Measurements from ENCODE around the gene FRMPD2.
"Not testable (repeated sequence)": the region's sequence is repeated elsewhere in the genome, so short reads cannot be mapped to it uniquely, and the experiment has no call there.

FRMPD2 gene

GRCh38 chr10:48232717-48233447, 41.6 kb downstream of the FRMPD2 start:
- no peak for DNase-seq

GRCh38 chr10:48231699-48232315, 42.7 kb downstream of the FRMPD2 start:
- no peak for DNase-seq

DNA sequence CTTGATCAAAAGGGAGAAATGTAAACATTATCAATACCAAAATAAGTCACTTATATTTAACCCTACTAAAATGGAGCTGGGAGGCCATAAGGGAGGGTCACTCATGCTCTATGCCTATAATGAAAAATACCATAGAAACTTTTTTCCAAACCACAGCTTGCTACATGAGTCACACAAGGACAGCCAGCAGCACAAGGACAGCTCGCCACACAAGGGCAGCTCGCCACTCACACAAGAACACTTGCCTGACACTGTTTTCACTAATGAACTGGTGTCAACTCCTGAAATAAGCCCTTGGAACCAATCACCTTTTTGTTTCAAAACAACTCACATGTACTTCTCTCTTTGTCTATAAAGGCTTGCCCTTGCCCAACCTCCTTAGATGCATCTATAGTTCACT, 43.3 kb downstream of the FRMPD2 start:
- no peak for DNase-seq

- no peak for DNase-seq
These were observed 47.3 kb downstream of the FRMPD2 start for GRCh38 chr10:48227213-48227612.

GRCh38 chr10:48224979-48225560, 49.4 kb downstream of the FRMPD2 start:
- no peak for DNase-seq

DNA sequence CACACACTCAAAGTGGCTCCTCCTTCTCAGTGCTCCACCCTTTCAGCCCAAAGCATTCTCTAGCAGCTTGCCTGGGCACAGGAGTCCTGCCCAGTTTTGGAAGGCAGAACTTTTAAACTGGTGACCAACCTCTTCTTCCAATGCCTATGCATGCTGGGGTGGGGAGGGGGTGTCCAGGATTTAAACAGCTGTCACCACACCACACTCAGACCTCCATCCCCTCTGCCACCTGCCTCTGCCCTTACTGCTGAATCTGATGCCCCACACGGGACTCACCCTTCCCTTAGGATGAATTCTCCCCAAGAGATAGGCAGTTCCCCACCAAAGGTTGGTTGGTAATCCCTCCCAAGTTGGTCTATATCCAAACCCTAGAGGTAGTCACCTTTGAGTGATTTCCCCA, 50.2 kb downstream of the FRMPD2 start:
- no peak for DNase-seq

DNA sequence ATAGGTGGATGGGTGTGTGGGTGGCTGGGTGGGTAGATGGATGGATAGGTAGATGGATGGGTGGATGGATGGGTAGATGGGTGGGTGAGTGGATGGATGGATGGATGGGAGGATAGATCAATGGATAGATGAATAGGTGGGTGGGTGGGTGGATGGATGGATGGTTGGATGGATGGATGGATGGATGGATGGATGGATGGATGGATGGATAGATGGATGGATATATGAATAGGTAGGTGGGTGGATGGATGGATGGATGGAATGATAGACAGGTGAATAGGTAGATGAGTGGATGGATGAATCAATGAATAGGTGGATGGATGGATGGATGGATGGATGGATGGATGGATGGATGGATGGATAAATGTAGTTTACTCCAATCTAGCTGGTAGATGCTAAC, 52.7 kb downstream of the FRMPD2 start:
- no peak for DNase-seq

DNA sequence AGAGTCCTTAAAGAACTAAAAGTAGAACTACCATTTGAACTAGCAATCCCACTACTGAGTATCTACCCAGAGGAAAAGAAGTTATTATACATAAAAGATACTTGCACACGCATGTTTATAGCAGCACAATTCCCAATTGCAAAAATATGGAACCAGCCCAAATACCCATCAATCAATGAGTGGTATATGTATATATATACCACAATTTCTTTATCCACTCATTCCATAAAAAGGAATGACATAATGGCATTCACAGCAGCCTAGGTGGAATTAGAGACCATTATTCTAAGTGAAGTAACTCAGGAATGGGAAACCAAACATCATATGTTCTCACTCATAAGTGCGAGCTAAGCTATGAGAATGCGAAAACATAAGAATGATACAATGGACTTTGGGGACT, 53.5 kb downstream of the FRMPD2 start:
- not testable (repeated sequence) for DNase-seq

- DNase-seq, result no peak
These were observed 55.3 kb downstream of the FRMPD2 start for GRCh38 chr10:48219194-48219593.

GRCh38 chr10:48216744-48217143, 57.8 kb downstream of the FRMPD2 start:
- no peak for DNase-seq

- DNase-seq, result no peak
These were observed 58.3 kb downstream of the FRMPD2 start for GRCh38 chr10:48216204-48216505.

GRCh38 chr10:48215486-48216203, 58.9 kb downstream of the FRMPD2 start:
- no peak for DNase-seq

DNA sequence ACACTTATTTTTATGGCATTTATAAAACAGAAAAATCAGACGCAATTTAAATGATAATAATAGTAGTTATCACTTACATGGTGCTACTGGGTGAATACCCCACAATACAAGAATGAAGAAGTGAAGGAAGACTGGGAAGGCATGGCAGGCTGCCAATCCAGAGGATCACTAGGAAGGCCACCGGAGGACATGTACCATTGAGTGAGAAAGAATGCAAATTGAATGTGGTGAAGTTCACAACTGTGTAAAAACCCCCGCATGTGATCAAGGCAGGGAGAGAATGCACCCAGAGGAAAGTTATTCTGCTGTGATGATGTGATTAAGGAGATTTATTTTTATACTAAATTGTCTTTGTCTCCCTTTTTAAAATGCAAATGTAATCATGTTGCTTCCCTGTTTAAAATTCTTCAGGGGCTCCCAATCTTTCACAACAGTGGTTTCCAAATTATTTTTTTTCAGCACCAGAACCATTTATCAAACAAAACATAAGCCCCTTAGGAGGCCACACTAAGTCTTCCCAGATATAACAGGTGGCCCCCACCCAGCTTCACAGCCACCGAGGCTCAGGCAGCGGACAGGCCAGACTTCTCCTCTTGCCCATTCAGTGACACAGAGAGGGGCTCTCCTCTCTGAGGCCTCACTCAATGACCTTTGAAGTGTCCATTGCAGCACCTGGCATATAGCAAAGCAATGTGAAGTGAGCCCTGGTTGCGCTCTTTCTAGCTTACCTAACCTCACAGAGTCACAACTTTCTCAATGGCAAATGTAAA, 59.6 kb downstream of the FRMPD2 start:
- DNase-seq, result no peak

GRCh38 chr10:48213047-48213446, 61.4 kb downstream of the FRMPD2 start:
- no peak for DNase-seq

- no peak for DNase-seq
These were observed 62.7 kb downstream of the FRMPD2 start for GRCh38 chr10:48211777-48212176.

GRCh38 chr10:48210966-48211365, 63.5 kb downstream of the FRMPD2 start:
- no peak for DNase-seq

- no peak for DNase-seq
These were observed 64.1 kb downstream of the FRMPD2 start for GRCh38 chr10:48210391-48210790.

DNA sequence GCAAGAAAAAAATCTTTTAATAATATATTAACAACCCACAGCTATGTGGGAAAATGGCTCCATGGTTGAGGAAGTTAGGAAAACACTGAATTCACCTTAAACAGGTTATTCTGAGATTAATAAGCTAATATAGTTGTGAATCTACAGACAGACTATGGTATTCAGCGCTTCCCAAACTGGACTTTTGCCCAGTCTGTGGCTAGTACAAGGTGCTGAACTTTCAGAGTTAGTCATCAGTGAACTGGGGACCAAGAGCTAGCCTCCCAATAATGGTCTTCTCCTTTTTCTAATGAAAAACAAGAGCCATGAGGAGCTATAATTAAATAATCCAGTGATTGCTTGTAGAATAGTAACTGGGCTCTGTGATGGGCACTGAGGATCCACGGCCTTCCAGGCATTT, 65.3 kb downstream of the FRMPD2 start:
- no peak for DNase-seq

DNA sequence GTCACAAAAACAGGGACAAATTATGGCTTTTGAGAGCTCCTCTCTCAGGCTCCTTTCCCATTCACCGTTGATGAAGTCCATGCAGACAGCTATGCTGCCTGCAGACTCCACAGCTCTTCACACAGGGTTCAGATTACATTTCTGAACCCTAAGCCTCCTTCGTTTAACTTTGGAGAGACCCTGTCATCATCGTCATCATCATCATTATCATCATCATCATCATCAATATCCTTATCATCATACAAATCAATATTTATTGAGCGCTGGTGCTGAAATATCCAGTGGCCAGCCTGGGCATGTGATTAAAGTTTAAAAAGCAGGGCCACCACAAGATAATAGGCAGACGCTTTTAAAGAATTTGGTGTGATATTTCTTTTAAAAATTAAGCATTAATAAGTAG, 66.6 kb downstream of the FRMPD2 start:
- no peak for DNase-seq

DNA sequence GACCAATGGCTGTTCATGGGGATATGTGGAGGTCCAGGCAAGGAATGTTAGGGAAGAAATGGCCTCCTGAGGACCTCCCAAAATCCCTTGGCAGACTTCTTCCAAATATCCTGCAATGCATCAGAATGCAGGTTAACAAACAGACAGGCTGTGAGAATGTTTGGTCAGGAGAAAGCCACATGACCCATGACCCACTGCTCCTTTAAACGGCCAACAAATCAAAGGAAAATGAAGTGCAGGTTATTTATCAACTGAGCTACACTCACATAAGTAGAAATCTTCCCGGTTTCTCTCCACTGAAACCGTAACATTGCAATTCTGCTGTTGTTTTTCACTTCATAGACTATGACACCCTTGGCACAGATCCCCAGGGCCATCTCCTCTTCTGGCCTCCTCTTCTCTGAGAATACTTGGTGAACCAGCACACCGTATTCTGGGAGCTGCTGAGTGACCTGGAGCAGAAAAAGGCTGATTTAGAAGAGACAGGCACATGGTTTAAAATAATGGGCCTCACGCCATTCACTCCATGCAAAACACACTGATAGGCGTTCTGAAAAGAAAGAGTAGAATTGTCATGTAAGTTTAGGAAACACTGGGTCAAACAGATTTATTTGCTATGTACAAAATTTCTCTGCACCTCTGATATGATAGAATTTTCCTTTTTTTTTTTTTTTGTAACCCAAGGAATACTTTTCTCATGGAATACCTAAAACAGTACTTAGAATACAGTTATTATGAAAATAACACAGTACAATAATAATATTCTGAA, 67.8 kb downstream of the FRMPD2 start:
- DNase-seq, result no peak

DNA sequence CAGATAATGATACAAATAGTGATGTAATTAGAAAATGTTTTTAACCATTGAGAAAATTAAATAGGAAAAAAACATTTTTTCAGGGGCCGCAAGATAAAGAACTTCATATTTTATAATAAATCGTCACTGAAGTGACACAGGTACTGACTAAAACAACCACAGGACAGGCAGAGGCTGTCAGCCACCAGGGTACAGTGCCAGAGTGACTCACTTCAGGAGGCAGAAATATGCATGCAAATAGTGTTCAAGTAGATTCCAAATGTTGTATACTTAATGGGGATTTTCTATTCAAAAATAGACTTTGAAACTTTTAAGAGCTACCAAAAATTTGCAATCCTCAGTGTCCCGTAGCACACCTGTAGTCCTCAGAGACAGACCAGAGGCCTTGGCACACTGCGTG, 68.6 kb downstream of the FRMPD2 start:
- no peak for DNase-seq

GRCh38 chr10:48199580-48200377, 74.7 kb downstream of the FRMPD2 start:
- no peak for DNase-seq
